Activated T-cell treated with anti-CD3 and anti-CD28 coated beads, Interleukin-2, amount 50 U/mL, for 48 hours (primary cell): ENCODE measurements around the gene PCDHGA5.
"Not testable (repeated sequence)": the region's sequence is repeated elsewhere in the genome, so short reads cannot be mapped to it uniquely, and the experiment has no call there.

Experiments used
- DNase-seq, 2 experiments: peaks; one replicate each; pipeline ENCODE4 v3.0.0-alpha.2; 2020

PCDHGA5 gene

DNA sequence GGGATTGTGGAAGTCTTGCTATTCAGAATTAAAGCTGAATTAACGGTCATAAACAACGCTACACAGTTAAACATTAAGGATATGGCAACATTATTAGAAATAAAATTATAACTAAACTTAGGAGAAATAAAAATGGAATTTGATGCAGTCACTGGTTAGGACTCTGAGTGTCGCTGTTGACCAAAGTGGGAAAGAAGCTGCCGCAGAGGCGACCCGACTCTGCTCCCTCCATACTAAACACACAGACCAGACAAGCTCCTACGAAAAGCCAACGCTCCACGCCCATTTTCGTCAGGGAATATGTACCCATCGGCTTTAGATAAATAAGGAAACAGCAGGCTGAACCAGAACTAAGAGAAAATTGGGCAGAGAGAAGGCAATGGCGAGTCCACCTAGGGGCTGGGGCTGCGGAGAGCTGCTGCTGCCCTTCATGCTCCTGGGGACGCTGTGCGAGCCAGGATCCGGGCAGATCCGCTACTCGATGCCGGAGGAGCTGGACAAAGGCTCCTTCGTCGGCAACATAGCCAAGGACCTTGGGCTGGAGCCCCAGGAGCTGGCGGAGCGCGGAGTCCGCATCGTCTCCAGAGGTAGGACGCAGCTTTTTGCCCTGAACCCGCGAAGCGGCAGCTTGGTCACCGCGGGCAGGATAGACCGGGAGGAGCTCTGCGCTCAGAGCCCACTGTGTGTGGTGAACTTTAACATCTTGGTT is at the start of gene PCDHGA5:
Gene PCDHGA5, plus strand, starts transcription at position 211 of the 709 bp plus-strand sequence. Its CDS starts 169 bp downstream, at position 380.
- DNase-seq = no peak

DNA sequence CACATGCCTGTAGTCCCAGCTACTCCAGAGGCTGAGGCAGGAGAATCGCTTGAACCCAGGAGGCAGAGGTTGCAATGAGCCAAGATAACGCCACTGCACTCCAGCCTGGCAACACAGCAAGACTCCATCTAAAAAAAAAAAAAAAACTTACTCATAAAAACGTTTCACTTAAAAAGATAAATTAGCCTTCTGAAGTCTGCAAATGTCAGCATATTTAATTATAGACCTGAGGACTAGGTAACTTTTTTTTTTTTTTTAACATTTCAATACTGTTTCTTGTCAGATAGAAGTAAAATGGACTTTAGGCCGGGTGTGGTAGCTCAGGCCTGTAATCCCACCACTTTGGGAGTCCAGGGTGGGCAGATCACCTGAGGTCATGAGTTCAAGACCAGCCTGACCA is 47.0 kb upstream of the PCDHGA5 start:
- DNase-seq = not testable (repeated sequence)

DNA sequence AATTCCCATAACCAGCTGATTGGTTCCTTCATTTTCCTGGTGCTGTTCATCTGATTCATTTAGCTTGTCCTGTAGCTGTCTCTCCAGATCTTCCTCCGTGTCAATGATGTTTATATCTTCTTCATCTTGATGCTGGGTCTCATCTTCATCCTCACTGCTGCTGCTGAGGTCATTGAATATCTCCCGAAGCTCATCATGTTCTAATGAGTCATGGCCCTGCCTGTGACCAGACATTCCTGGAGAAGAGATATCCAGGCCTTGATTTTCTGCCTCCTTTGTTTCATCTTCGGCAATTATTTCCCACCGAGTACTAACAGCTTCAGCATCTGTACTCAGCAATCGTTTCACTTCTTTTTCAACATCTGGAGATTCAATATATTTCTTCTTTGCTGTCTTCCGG is 44.8 kb upstream of the PCDHGA5 start:
- DNase-seq = no peak

DNA sequence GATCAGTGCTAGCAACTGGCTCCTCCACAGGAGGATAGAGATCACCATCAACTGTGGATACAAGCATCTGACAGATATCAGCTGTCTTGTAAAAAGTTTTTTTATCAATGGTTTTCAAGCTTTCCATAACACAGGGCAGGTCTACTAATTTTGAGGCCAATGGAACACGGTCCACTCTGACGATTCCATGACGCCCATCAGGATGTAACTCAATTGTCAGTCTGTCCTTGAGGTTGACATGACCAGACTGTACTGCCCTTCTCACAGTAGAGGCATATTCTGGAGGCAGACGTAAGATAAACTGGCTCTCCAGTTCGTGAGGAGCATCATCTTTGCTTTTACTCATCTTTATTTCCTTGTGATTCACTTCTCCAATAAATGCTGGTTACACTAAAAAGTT is 44.3 kb upstream of the PCDHGA5 start:
- no peak for DNase-seq

DNA sequence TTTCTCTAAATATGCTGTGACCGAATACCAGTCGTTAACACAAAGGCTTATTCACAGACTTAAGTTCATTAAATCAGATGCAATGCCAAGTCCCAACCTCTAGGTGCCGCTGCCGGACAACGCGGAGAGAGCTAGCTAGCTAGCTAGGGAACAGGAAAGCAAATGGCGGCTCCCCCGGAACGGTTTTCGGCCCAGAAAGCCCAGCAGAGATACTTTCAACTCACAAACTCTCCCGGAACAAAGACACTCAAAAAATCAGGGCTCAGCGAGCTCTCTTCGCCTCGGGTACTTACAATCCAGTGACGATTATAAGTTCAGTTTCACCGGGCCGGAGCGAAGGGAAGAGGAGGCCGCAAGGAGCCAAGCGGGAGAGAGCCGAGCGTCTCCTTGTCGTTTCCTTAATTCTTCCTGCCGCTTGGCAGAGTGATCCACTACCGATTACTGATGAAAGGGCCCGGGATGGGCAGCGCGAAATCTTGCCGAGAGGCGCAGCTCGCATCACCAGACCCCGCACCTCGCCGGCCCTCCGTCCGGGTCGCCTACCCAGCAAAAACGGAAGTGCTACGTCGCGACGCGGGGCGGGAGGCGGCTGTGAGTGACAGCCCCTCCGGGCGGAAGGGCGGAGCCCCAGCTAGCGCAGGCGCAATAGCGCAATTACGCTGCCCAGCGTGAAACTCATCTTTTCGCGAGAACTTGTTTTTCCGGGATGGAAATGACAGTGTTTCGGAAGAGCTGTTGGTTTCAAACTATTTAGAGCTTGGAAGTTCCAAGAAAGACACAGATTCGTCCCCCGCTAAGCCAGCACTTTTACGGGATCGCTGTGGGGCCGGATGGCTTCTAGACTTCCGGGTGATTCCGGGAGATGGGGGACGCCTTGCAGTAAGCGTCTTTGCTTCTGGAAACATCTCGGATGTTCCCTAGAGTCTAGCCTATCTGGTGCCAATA is 43.5 kb upstream of the PCDHGA5 start, which contains the start of gene TAF7:
Gene TAF7, minus strand, starts transcription at position 560 of the 945 bp plus-strand sequence. CDS start 740 bp downstream, outside the sequence.
- DNase-seq = peak; percentile 91 to 95

DNA sequence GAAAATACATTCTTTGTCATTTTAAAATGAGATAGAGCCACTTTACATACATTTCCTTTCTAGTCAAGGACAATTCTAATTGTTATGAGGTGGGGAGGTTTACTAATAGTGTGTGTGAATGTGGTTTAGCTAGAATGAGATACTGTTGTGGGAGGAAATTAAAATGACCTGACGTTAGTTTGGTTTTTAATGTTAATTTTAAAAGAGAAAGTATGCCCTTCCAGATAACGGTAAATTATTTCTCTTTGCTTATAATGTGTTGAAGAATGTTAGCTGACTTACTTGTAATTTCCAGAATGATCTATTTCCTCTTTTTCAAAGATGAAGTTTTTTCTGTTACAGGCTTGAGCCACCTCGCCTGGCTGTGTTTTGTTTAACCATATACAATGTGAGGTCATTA is 41.7 kb upstream of the PCDHGA5 start:
- DNase-seq = no peak

DNA sequence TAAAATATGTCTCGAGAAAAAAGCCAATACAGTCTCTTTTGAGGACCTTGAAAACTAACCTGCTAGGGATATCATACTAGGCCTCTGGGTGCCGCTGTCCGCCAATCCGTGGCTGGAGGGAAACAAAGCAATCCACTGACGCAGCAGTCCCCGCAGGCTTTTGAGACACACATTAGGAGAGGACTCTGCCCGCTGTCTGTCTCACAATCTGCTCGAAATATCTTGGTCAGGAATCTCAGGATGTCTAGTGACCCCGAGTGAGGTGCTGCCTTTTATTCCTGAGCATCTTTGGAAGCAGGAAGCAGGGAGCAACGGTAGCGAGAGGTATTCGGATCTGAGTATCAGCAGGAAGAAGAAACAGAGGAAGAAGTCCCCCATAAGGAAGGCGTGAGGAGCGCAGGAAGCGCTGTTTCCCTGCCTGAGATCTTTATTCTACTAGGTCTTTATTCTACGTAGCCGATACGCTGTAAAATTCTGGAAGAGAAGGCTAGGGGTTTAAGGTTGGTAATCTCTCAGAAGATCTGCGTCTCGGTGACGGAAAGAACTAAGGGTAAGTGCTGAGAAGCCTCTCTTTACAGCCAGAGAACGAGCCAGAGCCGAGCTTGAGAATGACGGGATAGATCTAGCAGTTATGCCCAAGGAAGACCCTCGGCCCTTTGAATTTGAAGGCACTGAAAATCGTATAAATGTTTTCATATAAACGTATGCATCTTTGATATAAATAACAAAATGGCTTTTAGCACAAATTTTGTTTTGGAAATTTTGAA is 37.7 kb upstream of the PCDHGA5 start:
- peak; percentile 71 to 75 for DNase-seq

DNA sequence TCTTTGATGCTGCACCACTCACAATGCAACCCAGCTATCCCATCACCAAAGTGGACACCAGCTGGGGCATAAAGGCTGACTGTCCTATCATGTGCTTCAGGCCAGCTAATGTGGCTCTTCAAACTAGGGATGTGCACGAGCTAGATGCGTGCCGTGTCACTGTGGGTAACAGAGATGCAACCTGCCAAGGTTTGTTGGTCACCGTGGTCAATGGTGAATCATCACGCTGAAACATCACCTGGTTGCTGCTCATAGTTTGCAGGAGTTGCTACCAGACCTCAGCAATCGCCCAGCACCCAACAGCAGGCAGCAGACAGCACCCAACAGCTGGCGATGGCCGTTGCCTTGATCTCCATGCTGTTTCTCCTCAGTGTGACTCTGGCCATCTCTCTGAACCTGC is 35.7 kb upstream of the PCDHGA5 start:
- DNase-seq = no peak

DNA sequence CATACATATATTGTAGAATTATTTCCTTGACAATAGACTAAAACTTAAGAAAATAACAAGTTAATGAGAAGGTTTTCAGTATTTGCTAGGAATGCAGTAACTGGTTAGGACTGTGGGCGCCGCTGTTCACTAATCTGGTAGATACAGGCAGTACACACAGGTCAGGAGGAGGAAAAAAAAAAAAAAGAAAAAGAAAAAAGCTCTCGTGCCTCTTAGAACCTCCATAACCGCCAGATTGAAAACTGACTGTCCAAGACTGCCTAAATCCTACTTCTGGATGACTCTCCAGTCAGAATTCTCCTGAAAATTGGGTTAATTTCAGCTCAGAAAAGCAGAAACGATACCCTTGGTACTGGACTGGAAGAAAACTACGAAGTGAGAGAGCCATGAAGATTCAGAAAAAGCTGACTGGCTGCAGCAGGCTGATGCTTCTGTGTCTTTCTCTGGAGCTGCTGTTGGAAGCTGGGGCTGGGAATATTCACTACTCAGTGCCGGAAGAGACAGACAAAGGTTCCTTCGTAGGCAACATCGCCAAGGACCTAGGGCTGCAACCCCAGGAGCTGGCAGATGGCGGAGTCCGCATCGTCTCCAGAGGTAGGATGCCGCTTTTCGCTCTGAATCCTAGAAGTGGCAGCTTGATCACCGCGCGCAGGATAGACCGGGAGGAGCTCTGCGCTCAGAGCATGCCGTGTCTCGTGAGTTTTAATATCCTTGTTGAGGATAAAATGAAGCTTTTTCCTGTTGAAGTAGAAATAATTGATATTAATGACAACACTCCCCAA is 33.5 kb upstream of the PCDHGA5 start, which contains the start of gene PCDHGA1:
Gene PCDHGA1, plus strand, starts transcription at position 216 of the 782 bp plus-strand sequence.
- peak in 1 of 2 experiments; percentile 25 for DNase-seq

DNA sequence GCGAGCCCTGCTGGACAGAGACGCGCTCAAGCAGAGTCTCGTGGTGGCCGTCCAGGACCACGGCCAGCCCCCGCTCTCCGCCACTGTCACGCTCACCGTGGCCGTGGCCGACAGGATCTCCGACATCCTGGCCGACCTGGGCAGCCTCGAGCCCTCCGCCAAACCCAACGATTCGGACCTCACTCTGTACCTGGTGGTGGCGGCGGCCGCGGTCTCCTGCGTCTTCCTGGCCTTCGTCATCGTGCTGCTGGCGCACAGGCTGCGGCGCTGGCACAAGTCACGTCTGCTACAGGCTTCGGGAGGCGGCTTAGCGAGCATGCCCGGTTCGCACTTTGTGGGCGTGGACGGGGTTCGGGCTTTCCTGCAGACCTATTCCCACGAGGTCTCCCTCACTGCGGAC is 31.4 kb upstream of the PCDHGA5 start:
- not testable (repeated sequence) for DNase-seq

DNA sequence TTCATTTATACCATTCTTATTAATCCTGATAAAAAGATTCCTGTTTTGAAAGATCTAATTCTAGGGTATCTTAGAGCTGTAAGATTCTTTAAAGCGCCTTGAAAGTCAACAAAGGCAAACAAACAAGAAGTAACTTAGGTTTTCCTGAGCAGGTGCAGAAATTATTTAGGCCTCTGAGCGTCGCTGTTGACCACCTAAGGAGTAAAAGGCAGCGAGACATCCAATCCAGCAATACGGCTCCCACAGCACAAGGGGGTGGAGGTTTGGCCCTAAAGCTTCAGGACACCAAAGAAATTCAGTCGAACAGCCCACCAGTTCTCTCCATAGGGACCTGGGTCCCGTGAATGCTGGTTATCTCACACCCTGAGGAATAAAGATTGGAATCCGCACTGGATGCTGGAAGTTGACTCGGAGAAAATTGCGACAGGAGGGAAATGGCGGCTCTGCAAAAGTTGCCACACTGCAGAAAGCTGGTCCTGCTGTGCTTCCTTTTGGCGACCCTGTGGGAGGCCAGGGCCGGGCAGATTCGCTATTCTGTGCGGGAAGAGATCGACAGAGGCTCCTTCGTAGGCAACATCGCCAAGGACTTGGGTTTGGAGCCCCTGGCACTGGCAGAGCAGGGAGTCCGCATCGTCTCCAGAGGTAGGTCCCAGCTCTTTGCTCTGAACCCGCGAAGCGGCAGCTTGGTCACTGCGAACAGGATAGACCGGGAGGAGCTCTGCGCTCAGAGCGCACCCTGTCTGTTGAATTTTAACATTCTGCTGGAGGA is 25.2 kb upstream of the PCDHGA5 start, which contains the start of gene PCDHGA2:
Gene PCDHGA2, plus strand, starts transcription at position 223 of the 769 bp plus-strand sequence.
- no peak for DNase-seq

DNA sequence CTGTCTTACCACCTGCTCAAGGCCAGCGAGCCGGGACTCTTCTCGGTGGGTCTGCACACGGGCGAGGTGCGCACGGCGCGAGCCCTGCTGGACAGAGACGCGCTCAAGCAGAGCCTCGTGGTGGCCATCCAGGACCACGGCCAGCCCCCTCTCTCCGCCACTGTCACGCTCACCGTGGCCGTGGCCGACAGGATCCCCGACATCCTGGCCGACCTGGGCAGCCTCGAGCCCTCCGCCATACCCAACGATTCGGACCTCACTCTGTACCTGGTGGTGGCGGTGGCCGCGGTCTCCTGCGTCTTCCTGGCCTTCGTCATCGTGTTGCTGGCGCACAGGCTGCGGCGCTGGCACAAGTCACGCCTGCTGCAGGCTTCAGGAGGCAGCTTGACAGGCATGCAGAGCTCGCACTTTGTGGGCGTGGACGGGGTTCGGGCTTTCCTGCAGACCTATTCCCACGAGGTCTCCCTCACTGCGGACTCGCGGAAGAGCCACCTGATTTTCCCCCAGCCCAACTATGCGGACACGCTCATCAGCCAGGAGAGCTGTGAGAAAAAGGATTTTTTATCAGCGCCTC is 23.1 kb upstream of the PCDHGA5 start:
- DNase-seq = not testable (repeated sequence)

DNA sequence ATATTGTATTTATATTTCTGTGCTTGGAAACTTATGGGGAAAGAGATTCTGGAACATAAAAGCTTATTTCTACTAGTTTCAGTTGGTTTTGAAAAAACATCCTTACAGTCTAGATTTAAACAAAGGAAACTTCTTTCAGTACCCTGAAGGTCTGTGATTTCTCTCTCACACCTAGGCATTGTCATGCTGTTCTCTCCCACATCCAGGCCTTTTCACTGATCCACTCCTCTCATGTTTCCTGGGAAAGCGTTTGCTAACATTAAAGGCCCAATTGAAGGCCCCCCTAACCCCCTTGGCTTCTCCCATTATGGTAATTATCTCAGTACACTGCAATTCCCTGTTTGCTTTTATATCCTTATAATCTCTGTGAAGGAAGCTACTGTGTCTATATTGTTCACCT is 21.2 kb upstream of the PCDHGA5 start:
- DNase-seq = no peak

DNA sequence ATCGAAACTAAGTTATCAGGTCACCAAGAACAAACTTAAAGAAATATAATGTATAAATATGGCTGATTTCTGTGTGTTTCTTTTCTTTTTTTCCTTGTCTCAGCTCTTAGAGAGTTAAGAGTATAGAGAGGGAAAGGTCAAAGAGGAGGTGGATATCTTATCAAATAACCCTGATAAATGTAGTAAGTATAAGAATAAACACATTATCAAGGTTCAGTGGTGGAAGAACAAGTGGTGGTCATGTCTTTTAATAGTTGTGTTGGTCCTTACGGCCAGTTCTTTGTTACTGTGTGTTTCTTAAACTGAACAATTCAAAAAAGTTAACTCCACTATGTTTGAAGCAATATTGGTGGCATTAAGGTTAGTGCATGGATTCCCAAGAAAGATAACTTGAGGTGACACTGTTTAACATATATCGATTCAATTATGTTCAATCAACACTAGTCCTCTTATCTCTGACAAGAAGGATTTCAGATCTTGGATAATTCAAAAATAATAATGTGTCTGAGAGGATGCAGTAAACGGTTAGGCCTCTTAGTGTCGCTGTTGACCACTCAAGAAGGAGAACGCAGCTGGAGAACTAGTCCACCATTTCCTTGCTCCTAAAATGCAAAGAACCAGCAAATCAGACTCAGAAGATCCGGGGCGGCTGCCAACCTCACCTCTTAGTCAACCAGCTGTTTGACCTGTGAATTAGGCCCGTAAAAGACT is 20.6 kb upstream of the PCDHGA5 start, which contains the start of gene PCDHGA3:
Gene PCDHGA3, plus strand, starts transcription at position 588 of the 711 bp plus-strand sequence. CDS start 205 bp downstream, outside the sequence.
- no peak for DNase-seq

DNA sequence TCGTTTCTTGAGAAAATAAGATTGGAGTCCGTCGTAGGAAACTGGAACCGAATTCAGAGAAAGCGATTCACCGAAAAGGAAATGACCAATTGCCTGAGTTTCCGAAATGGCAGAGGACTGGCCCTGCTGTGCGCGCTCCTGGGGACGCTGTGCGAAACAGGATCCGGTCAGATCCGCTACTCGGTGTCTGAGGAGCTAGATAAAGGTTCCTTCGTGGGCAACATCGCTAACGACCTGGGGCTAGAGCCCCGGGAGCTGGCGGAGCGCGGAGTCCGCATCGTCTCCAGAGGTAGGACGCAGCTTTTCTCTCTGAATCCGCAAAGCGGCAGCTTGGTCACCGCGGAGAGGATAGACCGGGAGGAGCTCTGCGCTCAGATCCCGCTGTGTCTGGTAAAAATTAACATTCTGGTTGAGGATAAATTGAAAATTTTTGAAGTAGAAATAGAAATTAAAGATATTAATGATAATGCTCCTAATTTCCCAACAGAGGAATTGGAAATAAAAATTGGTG is 20.0 kb upstream of the PCDHGA5 start:
- no peak for DNase-seq

DNA sequence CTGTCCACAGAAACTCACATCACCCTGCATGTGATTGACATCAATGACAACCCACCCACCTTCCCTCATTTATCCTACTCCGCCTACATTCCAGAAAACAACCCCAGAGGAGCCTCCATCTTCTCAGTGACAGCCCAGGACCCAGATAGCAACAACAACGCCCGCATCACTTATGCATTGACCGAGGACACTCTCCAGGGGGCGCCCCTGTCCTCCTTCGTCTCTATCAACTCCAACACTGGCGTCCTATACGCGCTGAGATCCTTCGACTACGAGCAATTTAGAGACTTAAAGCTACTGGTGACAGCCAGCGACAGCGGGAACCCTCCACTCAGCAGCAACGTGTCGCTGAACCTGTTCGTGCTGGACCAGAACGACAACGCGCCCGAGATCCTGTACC is 18.6 kb upstream of the PCDHGA5 start:
- no peak for DNase-seq

DNA sequence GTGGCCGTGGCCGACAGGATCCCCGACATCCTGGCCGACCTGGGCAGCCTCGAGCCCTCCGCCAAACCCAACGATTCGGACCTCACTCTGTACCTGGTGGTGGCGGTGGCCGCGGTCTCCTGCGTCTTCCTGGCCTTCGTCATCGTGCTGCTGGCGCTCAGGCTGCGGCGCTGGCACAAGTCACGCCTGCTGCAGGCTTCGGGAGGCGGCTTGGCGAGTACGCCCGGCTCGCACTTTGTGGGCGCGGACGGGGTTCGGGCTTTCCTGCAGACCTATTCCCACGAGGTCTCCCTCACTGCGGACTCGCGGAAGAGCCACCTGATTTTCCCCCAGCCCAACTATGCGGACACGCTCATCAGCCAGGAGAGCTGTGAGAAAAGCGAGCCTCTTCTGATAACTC is 17.9 kb upstream of the PCDHGA5 start:
- not testable (repeated sequence) for DNase-seq

DNA sequence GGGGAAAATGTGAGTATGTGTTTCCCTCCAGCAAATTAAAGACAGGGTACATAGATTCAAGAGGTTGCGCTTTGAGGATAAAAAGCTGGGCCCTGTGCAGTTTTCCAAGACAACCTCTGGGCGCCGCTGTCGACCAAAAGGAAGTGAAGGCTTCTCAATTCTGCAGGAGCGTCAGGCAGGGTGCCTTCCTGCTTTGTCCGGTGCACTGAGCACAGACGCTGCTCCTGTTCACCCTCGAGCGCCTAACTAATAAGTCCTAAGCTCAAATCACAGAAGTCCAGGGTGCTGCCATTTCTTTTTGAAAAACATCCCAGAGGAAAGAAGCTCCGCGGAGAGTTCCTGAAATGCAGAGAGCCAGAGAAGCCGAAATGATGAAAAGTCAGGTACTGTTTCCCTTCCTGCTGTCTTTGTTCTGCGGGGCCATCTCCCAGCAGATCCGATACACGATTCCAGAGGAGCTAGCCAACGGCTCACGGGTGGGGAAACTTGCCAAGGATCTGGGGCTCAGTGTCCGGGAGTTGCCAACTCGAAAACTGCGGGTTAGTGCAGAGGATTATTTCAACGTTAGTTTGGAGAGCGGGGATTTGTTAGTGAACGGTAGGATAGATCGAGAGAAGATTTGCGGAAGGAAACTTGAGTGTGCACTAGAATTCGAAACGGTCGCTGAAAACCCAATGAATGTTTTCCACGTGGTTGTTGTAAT is 13.9 kb upstream of the PCDHGA5 start, which contains the start of gene PCDHGB1:
Gene PCDHGB1, plus strand, starts transcription at position 183 of the 703 bp plus-strand sequence. Its CDS starts 162 bp downstream, at position 345.
- peak in 1 of 2 experiments; percentile 48 for DNase-seq

DNA sequence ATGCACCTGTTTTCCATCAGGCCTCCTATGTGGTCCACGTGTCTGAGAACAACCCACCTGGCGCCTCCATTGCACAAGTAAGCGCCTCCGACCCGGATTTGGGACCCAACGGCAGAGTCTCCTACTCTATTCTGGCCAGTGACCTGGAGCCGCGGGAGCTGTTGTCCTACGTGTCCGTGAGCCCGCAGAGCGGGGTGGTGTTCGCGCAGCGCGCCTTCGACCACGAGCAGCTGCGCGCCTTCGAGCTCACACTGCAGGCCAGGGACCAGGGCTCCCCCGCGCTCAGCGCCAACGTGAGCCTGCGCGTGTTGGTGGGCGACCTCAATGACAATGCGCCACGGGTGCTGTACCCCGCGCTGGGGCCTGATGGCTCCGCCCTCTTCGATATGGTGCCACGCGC is 12.4 kb upstream of the PCDHGA5 start:
- no peak for DNase-seq
